ENCODE data around the gene CMTM6. TPM values are rescaled to one million over a fixed set of nuclear protein-coding genes. Genes with fewer than 3 reads are reported as not detected.

Gene CMTM6
- 46.1 TPM for total RNA-seq
- 100 to 1,000 TPM in 1 of 4 donors, 10 to 100 TPM in 3; 65.5 to 102 (median 80.3) TPM for polyA plus RNA-seq

- peaks cover 22 to 47% (median 37%) of the 10 kb centered on the region in 4 donors for H3K4me1 Mint-ChIP-seq
- ATAC-seq (ENCODE audit: low read depth in 2 of 2) = peak; percentile 72 to 77
Measured at GRCh38 chr3:32502118-32502945, at the start of gene CMTM6. TSS of gene CMTM6 (minus strand) at chr3:32502852. CDS start at chr3:32502745, 107 bp downstream.

GRCh38 chr3:32552013-32552412, 49.4 kb upstream of the CMTM6 start:
- Mint-ChIP-seq H3K27me3 (no peaks in the 10 kb centered on the region), H3K9me3 (no peaks in the 10 kb centered on the region), H3K27ac (peak overlapping the region; percentile 5 to 51 (median 48)), H3K4me1 (peaks cover 34 to 77% (median 51%) of the 10 kb centered on the region in 4 donors), H3K36me3 (peaks cover 5% of the 10 kb centered on the region), H3K4me3 (no peak overlapping the region)
- Histone ChIP-seq H3K4me3 (ENCODE audit: low read depth, low read length) (no peak overlapping the region), H3K27ac (ENCODE audit: insufficient read depth, low read length, poor library complexity, severe bottlenecking) (no peak overlapping the region), H3K4me1 (ENCODE audit: control insufficient read depth, insufficient read depth, low read length, poor library complexity, severe bottlenecking) (peaks cover 8% of the 10 kb centered on the region), H3K27me3 (ENCODE audit: control insufficient read depth, insufficient read depth, low read length) (no peaks in the 10 kb centered on the region), H3K9me3 (ENCODE audit: control insufficient read depth in 2 of 2, low read length in 2 of 2) (no peaks in the 10 kb centered on the region), H3K36me3 (ENCODE audit: control insufficient read depth, insufficient read depth, low read length) (no peaks in the 10 kb centered on the region)
- no peak for ATAC-seq (ENCODE audit: low read depth in 2 of 2)
- DNase-seq = no peak

More at GRCh38 chr3:32502118-32502945, at the start of gene CMTM6:
- Histone ChIP-seq H3K4me3 (ENCODE audit: low read depth, low read length) (peak within 1 kb of the TSS; percentile 98), H3K36me3 (ENCODE audit: control insufficient read depth, insufficient read depth, low read length) (peaks cover 4% of the 10 kb centered on the region), H3K27ac (ENCODE audit: insufficient read depth, low read length, poor library complexity, severe bottlenecking) (peak within 1 kb of the TSS; percentile 97), H3K4me1 (ENCODE audit: control insufficient read depth, insufficient read depth, low read length, poor library complexity, severe bottlenecking) (peaks cover 37% of the 10 kb centered on the region), H3K27me3 (ENCODE audit: control insufficient read depth, insufficient read depth, low read length) (no peaks in the 10 kb centered on the region), H3K9me3 (ENCODE audit: control insufficient read depth in 2 of 2, low read length in 2 of 2) (no peaks in the 10 kb centered on the region)
- peak; percentile 72 to 82 (median 73) for DNase-seq
- Mint-ChIP-seq H3K27ac (peak within 1 kb of the TSS; percentile 90 to 99 (median 98)), H3K4me3 (peak within 1 kb of the TSS; percentile 93 to 100 (median 96)), H3K9me3 (peaks cover 0 to 1% (median 0%) of the 10 kb centered on the region in 7 donors), H3K27me3 (peaks cover 4% of the 10 kb centered on the region), H3K36me3 (peaks cover 8% of the 10 kb centered on the region)

GRCh38 chr3:32551496-32551895, 48.8 kb upstream of the CMTM6 start:
- no peak for ATAC-seq (ENCODE audit: low read depth in 2 of 2)
- no peak overlapping the region for H3K4me3 ChIP-seq (ENCODE audit: low read depth, low read length)

GRCh38 chr3:32551087-32551486, 48.4 kb upstream of the CMTM6 start:
- Mint-ChIP-seq H3K27ac (peak overlapping the region in 2 of 3 donors; percentile 0 to 12), H3K27me3 (no peaks in the 10 kb centered on the region), H3K9me3 (no peaks in the 10 kb centered on the region), H3K36me3 (peaks cover 4% of the 10 kb centered on the region), H3K4me1 (peaks cover 31 to 72% (median 51%) of the 10 kb centered on the region in 4 donors), H3K4me3 (peak overlapping the region in 1 of 4 donors; percentile 4)
- H3K9me3 ChIP-seq (ENCODE audit: control insufficient read depth in 2 of 2, low read length in 2 of 2) = no peaks in the 10 kb centered on the region
- no peak overlapping the region for H3K4me3 ChIP-seq (ENCODE audit: low read depth, low read length)
- H3K4me1 ChIP-seq (ENCODE audit: control insufficient read depth, insufficient read depth, low read length, poor library complexity, severe bottlenecking) = peaks cover 8% of the 10 kb centered on the region
- no peaks in the 10 kb centered on the region for H3K27me3 ChIP-seq (ENCODE audit: control insufficient read depth, insufficient read depth, low read length)
- peaks cover 3% of the 10 kb centered on the region for H3K36me3 ChIP-seq (ENCODE audit: control insufficient read depth, insufficient read depth, low read length)
- ATAC-seq (ENCODE audit: low read depth in 2 of 2) (no peak), DNase-seq (peak in 1 of 3 donors; percentile 14)
- no peak overlapping the region for H3K27ac ChIP-seq (ENCODE audit: insufficient read depth, low read length, poor library complexity, severe bottlenecking)

More at GRCh38 chr3:32551496-32551895, 48.8 kb upstream of the CMTM6 start:
- Mint-ChIP-seq H3K36me3 (peaks cover 2% of the 10 kb centered on the region), H3K27me3 (no peaks in the 10 kb centered on the region), H3K27ac (peak overlapping the region; percentile 5 to 51 (median 12)), H3K4me3 (peak overlapping the region in 1 of 4 donors; percentile 4), H3K4me1 (peaks cover 33 to 74% (median 50%) of the 10 kb centered on the region in 4 donors), H3K9me3 (no peaks in the 10 kb centered on the region)
- H3K27ac ChIP-seq (ENCODE audit: insufficient read depth, low read length, poor library complexity, severe bottlenecking) = no peak overlapping the region
- no peaks in the 10 kb centered on the region for H3K27me3 ChIP-seq (ENCODE audit: control insufficient read depth, insufficient read depth, low read length)
- H3K36me3 ChIP-seq (ENCODE audit: control insufficient read depth, insufficient read depth, low read length) = no peaks in the 10 kb centered on the region
- no peaks in the 10 kb centered on the region for H3K9me3 ChIP-seq (ENCODE audit: control insufficient read depth in 2 of 2, low read length in 2 of 2)
- DNase-seq = no peak
- H3K4me1 ChIP-seq (ENCODE audit: control insufficient read depth, insufficient read depth, low read length, poor library complexity, severe bottlenecking) = peaks cover 8% of the 10 kb centered on the region

- Histone ChIP-seq H3K36me3 (ENCODE audit: control insufficient read depth, insufficient read depth, low read length) (peaks cover 16% of the 10 kb centered on the region), H3K27me3 (ENCODE audit: control insufficient read depth, insufficient read depth, low read length) (no peaks in the 10 kb centered on the region), H3K27ac (ENCODE audit: insufficient read depth, low read length, poor library complexity, severe bottlenecking) (no peak overlapping the region), H3K4me3 (ENCODE audit: low read depth, low read length) (no peak overlapping the region), H3K9me3 (ENCODE audit: control insufficient read depth in 2 of 2, low read length in 2 of 2) (no peaks in the 10 kb centered on the region), H3K4me1 (ENCODE audit: control insufficient read depth, insufficient read depth, low read length, poor library complexity, severe bottlenecking) (no peaks in the 10 kb centered on the region)
- ATAC-seq (ENCODE audit: low read depth in 2 of 2) = no peak
- peak overlapping the region in 1 of 3 donors; percentile 47 for H3K27ac Mint-ChIP-seq
- peaks cover 18 to 40% (median 22%) of the 10 kb centered on the region in 4 donors for H3K4me1 Mint-ChIP-seq
- DNase-seq = no peak
- no peaks in the 10 kb centered on the region for H3K9me3 Mint-ChIP-seq
- no peak overlapping the region for H3K4me3 Mint-ChIP-seq
- no peaks in the 10 kb centered on the region for H3K27me3 Mint-ChIP-seq
- H3K36me3 Mint-ChIP-seq = peaks cover 13% of the 10 kb centered on the region
Measured at GRCh38 chr3:32545305-32545704, 42.7 kb upstream of the CMTM6 start.

GRCh38 chr3:32544894-32545293, 42.2 kb upstream of the CMTM6 start:
- Histone ChIP-seq H3K27me3 (ENCODE audit: control insufficient read depth, insufficient read depth, low read length) (no peaks in the 10 kb centered on the region), H3K27ac (ENCODE audit: insufficient read depth, low read length, poor library complexity, severe bottlenecking) (no peak overlapping the region), H3K4me3 (ENCODE audit: low read depth, low read length) (no peak overlapping the region), H3K9me3 (ENCODE audit: control insufficient read depth in 2 of 2, low read length in 2 of 2) (no peaks in the 10 kb centered on the region), H3K4me1 (ENCODE audit: control insufficient read depth, insufficient read depth, low read length, poor library complexity, severe bottlenecking) (no peaks in the 10 kb centered on the region), H3K36me3 (ENCODE audit: control insufficient read depth, insufficient read depth, low read length) (peaks cover 20% of the 10 kb centered on the region)
- no peaks in the 10 kb centered on the region for H3K27me3 Mint-ChIP-seq
- ATAC-seq (ENCODE audit: low read depth in 2 of 2) (no peak), DNase-seq (no peak)
- no peaks in the 10 kb centered on the region for H3K9me3 Mint-ChIP-seq
- peaks cover 13% of the 10 kb centered on the region for H3K36me3 Mint-ChIP-seq
- peak overlapping the region in 1 of 4 donors; percentile 19 for H3K4me3 Mint-ChIP-seq
- peak overlapping the region in 1 of 3 donors; percentile 47 for H3K27ac Mint-ChIP-seq
- H3K4me1 Mint-ChIP-seq = peaks cover 18 to 35% (median 20%) of the 10 kb centered on the region in 4 donors

GRCh38 chr3:32542807-32543206, 40.2 kb upstream of the CMTM6 start:
- no peak overlapping the region for H3K4me3 Mint-ChIP-seq
- H3K4me3 ChIP-seq (ENCODE audit: low read depth, low read length) = no peak overlapping the region
- no peak overlapping the region for H3K27ac Mint-ChIP-seq
- H3K9me3 Mint-ChIP-seq = no peaks in the 10 kb centered on the region
- peaks cover 27% of the 10 kb centered on the region for H3K36me3 ChIP-seq (ENCODE audit: control insufficient read depth, insufficient read depth, low read length)
- no peaks in the 10 kb centered on the region for H3K9me3 ChIP-seq (ENCODE audit: control insufficient read depth in 2 of 2, low read length in 2 of 2)
- no peak overlapping the region for H3K27ac ChIP-seq (ENCODE audit: insufficient read depth, low read length, poor library complexity, severe bottlenecking)
- no peaks in the 10 kb centered on the region for H3K27me3 ChIP-seq (ENCODE audit: control insufficient read depth, insufficient read depth, low read length)
- H3K4me1 ChIP-seq (ENCODE audit: control insufficient read depth, insufficient read depth, low read length, poor library complexity, severe bottlenecking) = no peaks in the 10 kb centered on the region
- peaks cover 20% of the 10 kb centered on the region for H3K36me3 Mint-ChIP-seq
- no peaks in the 10 kb centered on the region for H3K27me3 Mint-ChIP-seq
- H3K4me1 Mint-ChIP-seq = peaks cover 12 to 25% (median 18%) of the 10 kb centered on the region in 4 donors
- DNase-seq (no peak), ATAC-seq (ENCODE audit: low read depth in 2 of 2) (no peak)

All from CD4-positive, CD25-positive, alpha-beta regulatory T cell (primary cell).